Measurements from ENCODE around the gene MRPL11.
A peak's percentile ranks its signal among the peaks of the same experiment; 100 is the strongest.
"Not testable (repeated sequence)": the region's sequence is repeated elsewhere in the genome, so short reads cannot be mapped to it uniquely, and the experiment has no call there.

MRPL11 gene

GRCh38 chr11:66467034-66467659 lies 28.5 kb upstream of the MRPL11 start:
- DNase-seq (ENCODE audit: low read depth in 2 of 3, low spot score in 1 of 3) = peak in 1 of 3 donors; percentile 34

- peak; percentile 91 to 99 (median 91) for DNase-seq (ENCODE audit: low read depth in 2 of 3, low spot score in 1 of 3)
Observed at GRCh38 chr11:66466225-66467033, 27.8 kb upstream of the MRPL11 start, which contains the start of gene PELI3. Gene PELI3, plus strand, starts transcription at chr11:66466905. Its CDS starts 1,224 bp downstream, at chr11:66468129.

GRCh38 chr11:66465373-66466224 lies 27.0 kb upstream of the MRPL11 start:
- DNase-seq (ENCODE audit: low read depth in 2 of 3, low spot score in 1 of 3) = no peak

- no peak for DNase-seq (ENCODE audit: low read depth in 2 of 3, low spot score in 1 of 3)
Observed at GRCh38 chr11:66464916-66465315, 26.3 kb upstream of the MRPL11 start.

GRCh38 chr11:66464116-66464515 lies 25.5 kb upstream of the MRPL11 start:
- not testable (repeated sequence) for DNase-seq (ENCODE audit: low read depth in 2 of 3, low spot score in 1 of 3)

GRCh38 chr11:66462911-66463310 lies 24.3 kb upstream of the MRPL11 start:
- DNase-seq (ENCODE audit: low read depth in 2 of 3, low spot score in 1 of 3) = no peak

- DNase-seq (ENCODE audit: low read depth in 2 of 3, low spot score in 1 of 3) = no peak
Observed at GRCh38 chr11:66462010-66462409, 23.4 kb upstream of the MRPL11 start.

- DNase-seq (ENCODE audit: low read depth in 2 of 3, low spot score in 1 of 3) = no peak
Observed at GRCh38 chr11:66459138-66459778, 20.6 kb upstream of the MRPL11 start.

- DNase-seq (ENCODE audit: low read depth in 2 of 3, low spot score in 1 of 3) = no peak
Observed at GRCh38 chr11:66457826-66458225, 19.2 kb upstream of the MRPL11 start.

- DNase-seq (ENCODE audit: low read depth in 2 of 3, low spot score in 1 of 3) = no peak
Observed at GRCh38 chr11:66454828-66455227, 16.2 kb upstream of the MRPL11 start.

GRCh38 chr11:66454247-66454646 lies 15.6 kb upstream of the MRPL11 start:
- no peak for DNase-seq (ENCODE audit: low read depth in 2 of 3, low spot score in 1 of 3)

- DNase-seq (ENCODE audit: low read depth in 2 of 3, low spot score in 1 of 3) = no peak
Observed at GRCh38 chr11:66451663-66452062, 13.0 kb upstream of the MRPL11 start.

GRCh38 chr11:66450560-66450959 lies 11.9 kb upstream of the MRPL11 start:
- DNase-seq (ENCODE audit: low read depth in 2 of 3, low spot score in 1 of 3) = no peak

- DNase-seq (ENCODE audit: low read depth in 2 of 3, low spot score in 1 of 3) = no peak
Observed at GRCh38 chr11:66448523-66448922, 9.9 kb upstream of the MRPL11 start.

- DNase-seq (ENCODE audit: low read depth in 2 of 3, low spot score in 1 of 3) = no peak
Observed at GRCh38 chr11:66447012-66447411, 8.4 kb upstream of the MRPL11 start.

GRCh38 chr11:66443602-66444001 lies 5.0 kb upstream of the MRPL11 start:
- no peak for DNase-seq (ENCODE audit: low read depth in 2 of 3, low spot score in 1 of 3)

- DNase-seq (ENCODE audit: low read depth in 2 of 3, low spot score in 1 of 3) = not testable (repeated sequence)
Observed at GRCh38 chr11:66440940-66441282, 2.3 kb upstream of the MRPL11 start.

GRCh38 chr11:66440101-66440939 lies 1.7 kb upstream of the MRPL11 start:
- not testable (repeated sequence) for DNase-seq (ENCODE audit: low read depth in 2 of 3, low spot score in 1 of 3)

- no peak for DNase-seq (ENCODE audit: low read depth in 2 of 3, low spot score in 1 of 3)
Observed at GRCh38 chr11:66437979-66438503, 607 bp downstream of the MRPL11 start.

- no peak for DNase-seq (ENCODE audit: low read depth in 2 of 3, low spot score in 1 of 3)
Observed at GRCh38 chr11:66432597-66432996, 6.1 kb downstream of the MRPL11 start.

Measured in stimulated activated CD4-positive, alpha-beta T cell treated with anti-CD3 and anti-CD28 coated beads, Interleukin-12 subunit alpha, Interleukin-12 subunit beta, amount 100 ng/mL, for 48 hours (primary cell).